Measurements from ENCODE around the gene PLAGL2. TPM values are rescaled to one million over a fixed set of nuclear protein-coding genes. Genes with fewer than 3 reads are reported as not detected.

The PLAGL2 gene
- total RNA-seq, 4 donors from 2014 or later, result 2.3 to 15.0 (median 4.9) TPM

DNA sequence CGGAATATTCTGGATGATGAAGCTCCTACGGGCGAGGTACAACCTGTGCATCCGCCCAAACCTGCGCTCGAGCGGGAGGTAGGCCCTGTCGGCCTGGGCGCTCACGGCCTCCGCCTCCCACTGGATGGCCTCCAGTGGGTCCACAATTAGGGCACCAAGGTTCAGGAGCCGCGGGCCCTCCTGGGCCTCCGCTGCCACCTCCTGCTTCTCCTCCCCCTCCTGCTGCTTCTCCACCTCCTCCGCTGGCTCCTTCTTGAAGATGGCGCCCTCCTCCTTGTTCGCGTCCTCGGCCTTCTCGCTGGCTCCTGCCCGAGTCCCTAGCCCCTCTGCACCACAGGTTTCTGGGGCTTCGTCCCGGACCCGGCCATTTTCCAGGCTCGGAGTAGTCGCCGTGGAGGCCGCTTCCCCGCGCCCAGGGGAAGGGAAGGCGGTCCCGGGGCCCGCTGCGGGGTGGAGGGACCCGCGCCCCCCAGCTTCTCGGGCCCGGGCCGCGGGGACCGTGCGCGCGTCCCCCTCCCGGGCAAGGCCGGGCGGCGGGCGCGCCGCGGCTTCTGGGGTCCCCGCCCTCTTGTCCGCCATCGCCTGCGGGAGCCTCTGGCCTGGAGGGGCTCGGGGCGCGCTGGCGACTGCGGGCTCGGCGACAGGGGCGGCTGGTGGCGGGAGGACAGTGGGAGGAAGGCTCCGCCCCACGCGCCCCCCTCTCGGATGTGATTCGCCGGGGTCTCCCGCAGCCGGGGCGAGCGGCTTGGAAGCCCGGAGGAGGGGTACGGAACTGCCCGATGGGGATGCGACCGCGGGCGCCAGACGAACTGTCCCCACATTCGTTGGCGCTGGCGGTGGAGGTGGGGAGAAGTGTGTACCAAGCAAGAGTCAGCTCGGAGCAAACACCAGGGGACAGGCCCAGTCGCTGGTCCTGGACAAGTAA lies 17.6 kb downstream of the PLAGL2 start:
- intact Hi-C loops (cut with DNase I; ENCODE audit: low total_unique reads), result no loop called here
- no peaks in the 10 kb centered on the region for H3K9me3 ChIP-seq
- peak overlapping the region; percentile 49 to 76 for H3K4me3 ChIP-seq
- no peaks in the 10 kb centered on the region for H3K27me3 ChIP-seq
- H3K27ac ChIP-seq, result peak overlapping the region; percentile 91 to 92
- no peaks in the 10 kb centered on the region for H3K36me3 ChIP-seq
- TF ChIP-seq, protein P1, sequence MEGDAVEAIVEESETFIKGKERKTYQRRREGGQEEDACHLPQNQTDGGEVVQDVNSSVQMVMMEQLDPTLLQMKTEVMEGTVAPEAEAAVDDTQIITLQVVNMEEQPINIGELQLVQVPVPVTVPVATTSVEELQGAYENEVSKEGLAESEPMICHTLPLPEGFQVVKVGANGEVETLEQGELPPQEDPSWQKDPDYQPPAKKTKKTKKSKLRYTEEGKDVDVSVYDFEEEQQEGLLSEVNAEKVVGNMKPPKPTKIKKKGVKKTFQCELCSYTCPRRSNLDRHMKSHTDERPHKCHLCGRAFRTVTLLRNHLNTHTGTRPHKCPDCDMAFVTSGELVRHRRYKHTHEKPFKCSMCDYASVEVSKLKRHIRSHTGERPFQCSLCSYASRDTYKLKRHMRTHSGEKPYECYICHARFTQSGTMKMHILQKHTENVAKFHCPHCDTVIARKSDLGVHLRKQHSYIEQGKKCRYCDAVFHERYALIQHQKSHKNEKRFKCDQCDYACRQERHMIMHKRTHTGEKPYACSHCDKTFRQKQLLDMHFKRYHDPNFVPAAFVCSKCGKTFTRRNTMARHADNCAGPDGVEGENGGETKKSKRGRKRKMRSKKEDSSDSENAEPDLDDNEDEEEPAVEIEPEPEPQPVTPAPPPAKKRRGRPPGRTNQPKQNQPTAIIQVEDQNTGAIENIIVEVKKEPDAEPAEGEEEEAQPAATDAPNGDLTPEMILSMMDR (IDR thresholded peaks at IDR 0.05), result peak in 1 of 4 experiments; percentile 8
- TF ChIP-seq POLR2A (IDR thresholded peaks at IDR 0.05), result peak in 1 of 2 donors; percentile 28
- DNase-seq, result peak; percentile 36 to 44
- H3K4me1 ChIP-seq, result peaks cover 0 to 11% of the 10 kb centered on the region in 2 donors

DNA sequence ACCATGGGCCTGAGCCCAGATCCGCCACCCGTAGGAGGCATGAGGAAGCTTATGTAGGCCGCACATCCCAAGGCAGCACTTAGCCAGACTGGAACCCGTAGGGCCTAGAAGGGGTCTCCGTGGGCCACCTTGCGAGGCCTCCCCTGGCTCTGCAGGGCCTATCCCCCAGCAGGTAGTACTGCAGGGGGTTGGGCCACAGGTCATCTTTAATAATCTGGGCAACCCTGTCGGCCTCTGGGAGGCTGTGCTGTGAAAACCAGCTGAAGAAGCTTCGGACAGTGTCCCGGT lies 18.5 kb downstream of the PLAGL2 start:
- H3K36me3 ChIP-seq, result no peaks in the 10 kb centered on the region

DNA sequence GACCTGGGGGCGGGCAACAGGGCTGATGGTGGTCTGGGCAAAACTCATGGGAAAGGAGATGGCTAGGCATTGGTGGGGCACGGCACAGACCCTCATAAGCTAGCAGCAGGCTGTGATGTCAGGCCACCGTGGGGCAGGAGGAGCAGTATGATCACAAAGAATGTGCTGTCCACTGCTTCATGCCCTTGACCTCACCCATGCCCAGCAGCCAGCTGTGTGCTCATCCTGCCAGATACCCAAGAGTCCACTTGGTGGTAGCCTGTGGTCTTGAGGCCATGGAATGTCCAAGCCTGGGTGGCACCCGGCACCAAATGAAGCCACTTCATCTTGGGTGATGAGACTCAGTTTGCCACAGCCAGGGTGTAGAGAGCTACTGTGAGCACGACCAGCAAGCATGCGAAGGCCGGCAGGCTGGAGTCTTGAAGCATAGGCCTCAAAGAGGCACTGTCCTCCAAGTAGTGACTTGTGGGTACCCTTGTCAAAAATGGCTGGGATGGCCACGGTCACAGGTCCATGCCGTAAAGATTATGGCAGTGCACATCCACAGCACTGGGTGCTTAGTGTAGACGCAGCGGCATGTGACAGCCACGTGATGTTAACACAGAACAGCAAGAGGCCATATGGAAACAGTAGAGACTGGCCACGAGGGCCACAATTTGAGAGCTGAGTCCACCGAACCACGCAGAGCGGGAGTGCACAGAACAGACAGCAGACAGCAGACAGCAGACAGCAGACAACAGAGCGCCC lies 19.0 kb downstream of the PLAGL2 start:
- no peak overlapping the region for H3K4me3 ChIP-seq
- no peaks in the 10 kb centered on the region for H3K27me3 ChIP-seq
- TF ChIP-seq, protein P1 (IDR thresholded peaks at IDR 0.05), result no peak
- no peak for TF ChIP-seq POLR2A (IDR thresholded peaks at IDR 0.05)
- peaks cover 0 to 11% of the 10 kb centered on the region in 2 donors for H3K4me1 ChIP-seq
- no peak for DNase-seq
- peak overlapping the region in 1 of 2 donors; percentile 92 for H3K27ac ChIP-seq
- intact Hi-C loops (cut with DNase I; ENCODE audit: low total_unique reads), result no loop called here
- no peaks in the 10 kb centered on the region for H3K36me3 ChIP-seq
- no peaks in the 10 kb centered on the region for H3K9me3 ChIP-seq

More for the DNA sequence above, 18.5 kb downstream of the PLAGL2 start:
- Histone ChIP-seq H3K27ac (peak overlapping the region; percentile 91 to 92), H3K27me3 (no peaks in the 10 kb centered on the region), H3K9me3 (no peaks in the 10 kb centered on the region), H3K4me3 (peak overlapping the region; percentile 49 to 76), H3K4me1 (peaks cover 0 to 11% of the 10 kb centered on the region in 2 donors)
- no peak for DNase-seq
- intact Hi-C loops (cut with DNase I; ENCODE audit: low total_unique reads), result no loop called here
- no peak for TF ChIP-seq POLR2A (IDR thresholded peaks at IDR 0.05)

DNA sequence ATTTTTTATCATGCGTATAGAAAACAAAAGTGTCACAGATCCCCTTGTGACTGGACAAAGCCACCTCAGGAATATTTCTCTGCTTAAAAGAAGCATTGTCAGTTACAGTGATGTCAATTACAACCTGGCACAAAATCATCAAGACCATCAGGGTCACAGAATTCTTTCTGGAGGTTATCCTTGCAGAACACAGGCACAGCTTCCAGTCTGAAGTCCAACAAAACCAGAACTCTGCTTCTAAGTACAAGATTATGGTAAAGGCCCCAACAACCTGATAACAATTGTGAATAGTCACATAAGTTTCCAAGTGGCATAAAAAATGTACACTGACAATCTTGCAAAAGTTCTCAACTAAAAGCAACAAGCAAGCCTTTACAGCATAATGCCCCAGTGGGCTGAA lies 21.0 kb downstream of the PLAGL2 start:
- H3K4me1 ChIP-seq, result peaks cover 0 to 11% of the 10 kb centered on the region in 2 donors
- intact Hi-C loops (cut with DNase I; ENCODE audit: low total_unique reads), result no loop called here
- TF ChIP-seq, protein P1 (IDR thresholded peaks at IDR 0.05), result no peak
- no peak for TF ChIP-seq POLR2A (IDR thresholded peaks at IDR 0.05)

DNA sequence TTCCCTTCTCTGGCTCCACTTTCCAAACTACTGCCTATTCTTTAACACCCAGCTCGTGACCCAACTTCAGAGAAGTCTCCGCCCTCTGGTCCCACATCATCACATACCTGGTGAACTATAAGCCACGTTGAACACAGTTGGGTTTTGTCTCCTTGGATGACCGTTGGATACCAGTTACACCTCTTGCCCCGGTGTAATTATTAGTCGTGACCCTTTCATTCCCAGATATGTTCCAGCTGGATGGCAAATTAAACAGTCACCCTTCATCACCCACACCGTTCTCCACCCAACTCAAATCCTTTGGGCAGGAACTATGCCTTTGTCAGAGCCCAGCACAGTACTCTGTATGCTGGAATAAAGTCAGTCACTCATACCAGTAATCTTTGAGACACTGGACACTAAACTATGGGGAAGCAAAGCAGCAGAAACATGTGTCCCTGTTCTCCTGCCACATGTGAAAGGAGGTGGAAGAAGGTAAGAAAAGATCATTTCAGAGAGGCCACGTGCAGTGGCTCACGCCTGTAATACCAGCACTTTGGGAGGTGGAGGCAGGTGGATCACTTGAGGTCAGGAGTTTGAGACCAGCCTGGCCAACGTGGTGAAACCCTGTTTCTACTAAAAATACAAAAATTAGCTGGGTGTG lies 22.5 kb downstream of the PLAGL2 start:
- intact Hi-C loops (cut with DNase I; ENCODE audit: low total_unique reads), result no loop called here
- no peaks in the 10 kb centered on the region for H3K36me3 ChIP-seq
- TF ChIP-seq, protein P1 (IDR thresholded peaks at IDR 0.05), result no peak
- TF ChIP-seq POLR2A (IDR thresholded peaks at IDR 0.05), result no peak
- no peaks in the 10 kb centered on the region for H3K27me3 ChIP-seq
- H3K4me3 ChIP-seq, result no peak overlapping the region
- DNase-seq, result no peak
- no peak overlapping the region for H3K27ac ChIP-seq
- no peaks in the 10 kb centered on the region for H3K9me3 ChIP-seq
- H3K4me1 ChIP-seq, result peaks cover 0 to 11% of the 10 kb centered on the region in 2 donors

More for the DNA sequence above, 21.0 kb downstream of the PLAGL2 start:
- H3K9me3 ChIP-seq, result no peaks in the 10 kb centered on the region
- no peak overlapping the region for H3K27ac ChIP-seq
- DNase-seq, result no peak
- H3K36me3 ChIP-seq, result no peaks in the 10 kb centered on the region
- no peaks in the 10 kb centered on the region for H3K27me3 ChIP-seq
- no peak overlapping the region for H3K4me3 ChIP-seq

Measured in uterus (tissue), 4 donors.